GM12892 (cell line): ENCODE results near the gene GPSM1.

Experiments used
- DNase-seq: peaks from one replicate; pipeline ENCODE4 v3.0.0; 2011; ENCODE audit not compliant: insufficient read length
- FAIRE-seq: peaks from 2 replicates; lab custom pipeline; 2011; peaks lifted over from hg19 to GRCh38; lab: Jason Lieb, UNC
- POLR2A ChIP-seq: IDR thresholded peaks from 2 replicates; pipeline ENCODE4 v1.6.1; 2011; ENCODE audit warnings: low read depth, low read length, control low read depth
- POLR2AphosphoS5 ChIP-seq: IDR thresholded peaks from 2 replicates; pipeline ENCODE4 v1.6.1; 2011; ENCODE audit warnings: low read depth, low read length, control low read depth
- TAF1 ChIP-seq: IDR thresholded peaks from 2 replicates; pipeline ENCODE4 v1.6.1; 2011; ENCODE audit warnings: low read depth, mild to moderate bottlenecking, control low read depth, low read length, borderline replicate concordance

GPSM1 gene

DNA sequence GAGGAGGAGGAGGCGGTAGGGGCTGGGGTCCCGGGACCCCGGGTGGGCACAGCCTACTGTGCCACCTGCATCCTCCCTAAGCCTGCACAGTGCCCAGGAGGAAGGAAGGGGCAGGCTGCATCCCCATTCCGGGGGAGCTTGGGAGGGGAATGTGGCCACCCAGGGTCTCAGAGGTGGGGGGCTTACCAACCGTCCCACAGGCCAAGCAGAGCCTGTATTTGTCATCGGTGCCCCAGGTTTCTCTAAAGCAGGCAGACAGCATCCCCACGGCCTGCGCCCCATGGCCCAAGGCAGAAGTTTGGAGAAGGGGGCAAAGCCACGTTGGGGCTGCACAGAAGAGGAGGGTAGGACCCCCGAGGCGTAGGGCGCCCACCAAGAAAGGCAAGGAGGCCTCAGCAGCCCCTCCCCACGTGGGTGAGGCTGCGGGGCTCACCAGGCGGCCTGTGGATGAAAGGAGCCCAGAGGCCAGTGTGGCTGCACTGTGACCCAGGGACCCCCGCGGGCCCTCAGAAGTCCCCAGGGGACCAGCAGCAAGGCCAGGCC, 507 bp upstream of the GPSM1 start:
- no peak for TF ChIP-seq POLR2AphosphoS5
- no peak for TF ChIP-seq TAF1
- TF ChIP-seq POLR2A: no peak

DNA sequence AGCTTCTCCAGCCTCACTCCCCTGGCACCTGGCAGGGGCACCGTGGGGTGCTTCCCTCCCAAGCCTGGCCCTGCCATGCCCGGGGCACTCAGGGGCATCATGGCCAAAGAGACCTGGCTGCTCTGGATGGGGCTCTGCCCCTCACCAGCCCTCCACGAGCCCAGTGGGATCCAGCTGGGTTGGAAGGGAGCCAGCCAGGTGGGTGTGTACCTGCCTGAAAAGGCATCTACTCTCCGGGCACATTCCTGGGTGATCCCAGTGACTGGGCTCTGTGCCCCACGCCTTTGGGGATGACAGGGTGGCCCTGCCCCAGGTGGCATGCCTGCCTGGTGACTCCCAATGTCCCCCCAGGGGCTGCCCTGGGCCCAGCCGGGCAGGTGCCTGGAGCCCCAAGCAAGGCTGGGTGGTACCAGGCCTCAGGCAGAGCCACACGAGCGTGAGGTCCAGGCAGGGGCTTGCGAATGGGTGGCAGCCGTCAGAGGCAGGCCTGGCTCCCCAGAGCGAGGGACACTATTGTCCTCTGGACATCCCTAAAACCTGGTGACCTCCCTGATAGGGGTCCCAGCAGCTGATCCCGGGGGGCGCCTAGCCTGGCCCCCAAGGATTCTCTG, 777 bp downstream of the GPSM1 start:
- TF ChIP-seq POLR2AphosphoS5 (no peak), POLR2A (no peak), TAF1 (no peak)
- DNase-seq (no peak), FAIRE-seq (no peak)

More for the DNA sequence above, 507 bp upstream of the GPSM1 start:
- DNase-seq (no peak), FAIRE-seq (no peak)

- FAIRE-seq: no peak
- no peak for DNase-seq
- no peak for TF ChIP-seq POLR2AphosphoS5
- no peak for TF ChIP-seq TAF1
- no peak for TF ChIP-seq POLR2A
These were observed 1.3 kb downstream of the GPSM1 start for GRCh38 chr9:136328622-136329041.

GRCh38 chr9:136329211-136329627, 1.9 kb downstream of the GPSM1 start:
- DNase-seq: no peak
- TF ChIP-seq POLR2A (no peak), TAF1 (no peak), POLR2AphosphoS5 (no peak)
- no peak for FAIRE-seq

DNA sequence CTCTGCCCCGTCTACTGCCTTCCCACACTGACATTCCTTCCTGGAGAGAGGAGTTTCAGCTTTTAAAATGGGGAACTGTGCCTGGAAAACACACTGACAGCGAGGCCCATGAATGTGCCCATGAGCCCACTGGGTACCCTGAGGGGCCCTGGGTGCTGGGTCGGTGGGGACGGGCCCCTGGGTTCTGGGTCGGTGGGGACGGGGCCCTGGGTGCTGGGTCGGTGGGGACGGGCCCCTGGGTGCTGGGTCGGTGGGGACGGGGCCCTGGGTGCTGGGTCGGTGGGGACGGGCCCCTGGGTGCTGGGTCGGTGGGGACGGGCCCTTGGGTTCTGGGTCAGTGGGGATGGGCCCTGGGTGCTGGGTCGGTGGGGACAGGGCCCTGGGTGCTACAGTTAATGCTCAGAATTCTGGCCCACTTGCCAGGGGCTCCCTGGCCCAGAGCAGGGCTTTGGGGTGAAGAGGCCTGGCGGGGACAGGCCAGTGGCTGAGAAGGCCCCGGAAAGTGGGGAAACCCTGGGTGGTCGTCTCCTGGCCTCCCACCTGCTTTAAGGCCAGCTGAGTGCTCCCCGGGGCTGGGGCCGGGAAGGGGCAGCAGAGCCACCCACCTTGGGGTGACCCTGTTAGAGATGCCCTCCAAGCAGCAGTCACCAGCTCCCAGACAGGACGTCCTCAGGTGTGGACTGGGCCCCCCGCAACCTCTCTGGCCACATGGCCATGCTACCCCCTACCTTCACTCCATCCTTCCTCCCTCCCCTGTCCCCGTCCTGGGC, 2.5 kb downstream of the GPSM1 start:
- DNase-seq (no peak), FAIRE-seq (no peak)
- TF ChIP-seq POLR2A: no peak
- TF ChIP-seq TAF1: no peak
- no peak for TF ChIP-seq POLR2AphosphoS5

GRCh38 chr9:136330406-136330990, 3.2 kb downstream of the GPSM1 start:
- TF ChIP-seq POLR2AphosphoS5: no peak
- TF ChIP-seq TAF1: no peak
- no peak for TF ChIP-seq POLR2A

DNA sequence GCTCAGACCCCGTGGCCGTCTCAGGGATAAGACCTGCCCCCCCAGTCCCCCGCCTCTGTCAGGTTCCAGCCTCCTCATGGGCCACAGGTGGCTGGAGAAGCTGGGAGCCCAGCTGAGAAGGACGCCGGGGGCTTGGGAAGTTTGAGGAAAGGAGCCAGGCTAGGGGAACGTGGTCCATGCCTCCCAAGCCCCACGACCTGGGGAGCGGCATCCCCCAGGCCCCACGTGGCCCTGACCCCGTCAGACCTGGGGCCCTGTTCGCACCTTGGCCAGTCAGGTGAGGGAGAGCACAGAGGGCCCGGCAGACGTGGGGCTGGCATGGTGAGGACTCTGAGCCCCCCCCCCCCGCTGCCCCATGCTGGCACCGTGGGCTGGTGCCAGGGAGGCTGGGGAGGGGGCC, 3.7 kb downstream of the GPSM1 start:
- DNase-seq (no peak), FAIRE-seq (no peak)
- no peak for TF ChIP-seq POLR2AphosphoS5
- no peak for TF ChIP-seq POLR2A
- TF ChIP-seq TAF1: no peak

More at GRCh38 chr9:136330406-136330990, 3.2 kb downstream of the GPSM1 start:
- no peak for DNase-seq
- FAIRE-seq: no peak

DNA sequence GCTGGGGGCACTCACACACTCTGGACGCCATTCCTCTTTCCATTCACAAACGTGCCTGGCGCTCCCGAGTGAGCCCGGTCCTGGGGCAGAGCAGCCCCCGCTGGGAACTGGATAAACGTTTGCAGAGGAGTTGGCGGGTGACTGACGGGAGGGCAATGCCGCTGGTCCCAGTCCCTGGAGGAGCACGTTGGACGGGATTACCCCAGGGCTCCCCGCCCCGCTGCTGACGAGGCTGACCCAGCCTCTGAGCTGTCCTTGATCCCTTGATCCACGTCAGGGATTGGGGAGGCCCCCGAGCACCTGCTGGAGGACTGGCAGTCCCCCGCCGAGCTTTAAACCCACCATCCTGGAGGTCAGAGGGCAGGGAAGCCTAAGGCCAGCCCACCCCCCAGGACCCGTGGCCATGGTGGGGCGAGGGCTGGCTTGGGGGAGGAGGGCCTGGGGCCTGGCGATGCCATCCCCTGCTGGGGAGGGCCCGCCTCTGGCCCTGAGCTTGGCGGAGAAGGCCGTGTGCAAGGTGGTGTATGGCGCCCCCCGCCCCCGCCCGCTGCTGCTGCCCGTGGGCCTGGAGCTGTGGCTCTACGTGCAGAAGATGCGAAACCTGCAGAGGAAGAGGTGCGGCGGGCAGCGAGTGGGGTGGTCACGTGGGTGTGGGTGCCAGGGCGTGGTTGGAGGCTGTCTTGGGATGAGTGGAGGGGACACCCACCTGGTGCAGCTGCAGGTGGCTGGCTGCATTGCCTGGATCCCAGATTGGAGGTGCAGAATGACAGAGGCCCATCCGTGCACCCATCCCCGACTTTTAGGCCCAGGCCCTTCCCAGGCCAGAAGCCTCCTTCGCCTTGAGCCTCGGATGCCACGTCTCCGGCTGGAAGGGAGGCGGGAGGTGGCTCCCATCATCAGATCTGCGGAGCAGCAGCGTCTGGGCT, 4.5 kb downstream of the GPSM1 start:
- TF ChIP-seq POLR2A (no peak), TAF1 (no peak), POLR2AphosphoS5 (no peak)
- DNase-seq: no peak
- no peak for FAIRE-seq

DNA sequence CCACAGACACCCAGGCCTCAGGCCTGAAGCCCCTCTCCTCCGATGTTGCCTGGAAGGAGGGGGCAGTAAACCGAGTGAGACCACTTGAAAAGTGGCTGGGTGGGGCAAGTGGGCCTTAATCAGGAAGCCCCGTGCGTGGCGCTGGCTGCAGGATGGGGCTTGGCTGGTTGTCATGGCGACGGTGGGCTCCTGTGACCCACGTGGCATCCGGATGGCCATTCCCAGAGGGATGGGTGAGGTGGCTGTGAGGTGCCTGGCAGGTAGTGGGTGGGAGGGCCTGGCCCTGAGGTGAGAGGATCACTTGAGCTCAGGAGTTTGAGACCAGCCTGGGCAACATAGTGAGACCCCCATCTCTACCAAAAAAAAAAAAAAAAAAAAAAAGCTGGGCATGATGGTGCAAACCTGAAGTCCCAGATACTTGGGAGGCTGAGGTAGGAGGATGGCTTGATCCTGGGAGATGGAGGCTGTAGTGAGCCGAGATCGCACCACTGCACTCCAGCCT, 5.2 kb downstream of the GPSM1 start:
- FAIRE-seq: no peak
- TF ChIP-seq POLR2A (no peak), POLR2AphosphoS5 (no peak), TAF1 (no peak)
- no peak for DNase-seq

- TF ChIP-seq POLR2A: no peak
- DNase-seq (no peak), FAIRE-seq (no peak)
These were observed 5.7 kb downstream of the GPSM1 start for GRCh38 chr9:136333045-136333444.

GRCh38 chr9:136333486-136333885, 6.1 kb downstream of the GPSM1 start:
- DNase-seq: no peak
- TF ChIP-seq POLR2A: no peak
- TF ChIP-seq POLR2AphosphoS5: no peak
- no peak for TF ChIP-seq TAF1
- FAIRE-seq: no peak

GRCh38 chr9:136334541-136334940, 7.2 kb downstream of the GPSM1 start:
- FAIRE-seq: no peak
- no peak for DNase-seq
- no peak for TF ChIP-seq TAF1
- no peak for TF ChIP-seq POLR2AphosphoS5
- no peak for TF ChIP-seq POLR2A
